H9 (cell line): ENCODE measurements around the gene USP3. TPM values are rescaled to one million over a fixed set of nuclear protein-coding genes. Genes with fewer than 3 reads are reported as not detected.

Experiments used
- DNase-seq: peaks from one replicate; pipeline ENCODE4 v3.0.0-alpha.2; 2017
- H2AFZ ChIP-seq: one replicate; pipeline ENCODE4 v1.6.1; 2013; ENCODE audit warnings: mild to moderate bottlenecking, low read length, control low read depth, moderate library complexity
- H2AK5ac ChIP-seq: 2 replicates; pipeline ENCODE4 v1.6.1; 2013; ENCODE audit warnings: low read length, control low read depth, mixed read lengths; ENCODE audit not compliant: insufficient read length
- H2BK120ac ChIP-seq: one replicate; pipeline ENCODE4 v1.6.1; 2013; ENCODE audit warnings: low read depth, mild to moderate bottlenecking, low read length, control low read depth, inconsistent platforms; ENCODE audit not compliant: poor library complexity, severe bottlenecking
- H2BK12ac ChIP-seq: 2 replicates; pipeline ENCODE4 v1.6.1; 2013; ENCODE audit warnings: low read length, control low read depth, mixed read lengths, low read depth; ENCODE audit not compliant: insufficient read length
- H2BK15ac ChIP-seq: 2 replicates; pipeline ENCODE4 v1.6.1; 2013; ENCODE audit warnings: low read depth, low read length, control low read depth
- H2BK20ac ChIP-seq: one replicate; pipeline ENCODE4 v1.6.1; 2013; ENCODE audit warnings: low read depth, mild to moderate bottlenecking, low read length, control low read depth, inconsistent platforms; ENCODE audit not compliant: poor library complexity, severe bottlenecking
- H2BK5ac ChIP-seq: 2 replicates; pipeline ENCODE4 v1.6.1; 2013; ENCODE audit warnings: low read length, control low read depth, mixed read lengths; ENCODE audit not compliant: insufficient read length
- H3K14ac ChIP-seq: 2 replicates; pipeline ENCODE4 v1.6.1; 2013; ENCODE audit warnings: low read length, control low read depth; ENCODE audit not compliant: insufficient read depth
- H3K18ac ChIP-seq: 2 replicates; pipeline ENCODE4 v1.6.1; 2013; ENCODE audit warnings: low read depth, mild to moderate bottlenecking, mixed read lengths, low read length, control low read depth; ENCODE audit not compliant: insufficient read length
- H3K23ac ChIP-seq: 2 replicates; pipeline ENCODE4 v1.6.1; 2013; ENCODE audit warnings: low read length, control low read depth, mixed read lengths, low read depth; ENCODE audit not compliant: insufficient read length
- H3K23me2 ChIP-seq: 2 replicates; pipeline ENCODE4 v1.6.1; 2013; ENCODE audit warnings: low read depth, mild to moderate bottlenecking, mixed read lengths, low read length, control low read depth; ENCODE audit not compliant: insufficient read length, poor library complexity, severe bottlenecking
- H3K27ac ChIP-seq: 2 replicates; pipeline ENCODE4 v1.5.1; 2013; ENCODE audit warnings: low read length, control low read depth, mixed read lengths, low read depth; ENCODE audit not compliant: insufficient read length
- H3K27me3 ChIP-seq: 2 replicates; pipeline ENCODE4 v1.6.1; 2013; ENCODE audit warnings: low read length, control low read depth, inconsistent platforms; ENCODE audit not compliant: insufficient read depth
- H3K4ac ChIP-seq: 2 replicates; pipeline ENCODE4 v1.6.1; 2013; ENCODE audit warnings: low read depth, mild to moderate bottlenecking, control low read depth, inconsistent platforms, low read length, moderate library complexity
- H3K4me1 ChIP-seq: 2 replicates; pipeline ENCODE4 v1.6.1; 2013; ENCODE audit warnings: low read length, control low read depth, inconsistent platforms; ENCODE audit not compliant: insufficient read depth
- H3K4me2 ChIP-seq: 2 replicates; pipeline ENCODE4 v1.6.1; 2013; ENCODE audit warnings: low read length, control low read depth, mixed read lengths; ENCODE audit not compliant: insufficient read length, insufficient read depth
- H3K56ac ChIP-seq: 2 replicates; pipeline ENCODE4 v1.6.1; 2013; ENCODE audit warnings: low read depth, mild to moderate bottlenecking, mixed read lengths, low read length, control low read depth; ENCODE audit not compliant: insufficient read length
- H3K79me1 ChIP-seq: 2 replicates; pipeline ENCODE4 v1.6.1; 2013; ENCODE audit warnings: low read depth, mild to moderate bottlenecking, moderate library complexity, low read length, control low read depth, inconsistent platforms; ENCODE audit not compliant: insufficient read depth, poor library complexity, severe bottlenecking
- H3K79me2 ChIP-seq: 2 replicates; pipeline ENCODE4 v1.6.1; 2013; ENCODE audit warnings: low read length, control low read depth, inconsistent platforms; ENCODE audit not compliant: insufficient read depth
- H3K9ac ChIP-seq: 2 replicates; pipeline ENCODE4 v1.6.1; 2013; ENCODE audit warnings: low read length, control low read depth, mixed read lengths; ENCODE audit not compliant: insufficient read length; ENCODE audit errors: extremely low read depth
- H3K9me3 ChIP-seq: one replicate; pipeline ENCODE4 v1.6.1; 2013; ENCODE audit warnings: low read depth, low read length, inconsistent platforms; ENCODE audit not compliant: control insufficient read depth
- H3T11ph ChIP-seq: one replicate; pipeline ENCODE4 v1.6.1; 2013; ENCODE audit warnings: mild to moderate bottlenecking, low read length, control low read depth, inconsistent platforms
- H4K20me1 ChIP-seq: one replicate; pipeline ENCODE4 v1.6.1; 2013; ENCODE audit not compliant: control insufficient read depth, insufficient read length, insufficient read depth
- H4K5ac ChIP-seq: 2 replicates; pipeline ENCODE4 v1.6.1; 2013; ENCODE audit warnings: low read depth, mild to moderate bottlenecking, mixed read lengths, low read length, control low read depth; ENCODE audit not compliant: insufficient read length
- H4K8ac ChIP-seq: replicated peaks from 2 replicates; pipeline ENCODE4 v1.6.1; 2013; ENCODE audit warnings: low read length, control low read depth, mixed read lengths, low read depth; ENCODE audit not compliant: insufficient read length
- H4K91ac ChIP-seq: 2 replicates; pipeline ENCODE4 v1.6.1; 2013; ENCODE audit warnings: low read depth, mild to moderate bottlenecking, moderate library complexity, mixed read lengths, low read length, control low read depth; ENCODE audit not compliant: insufficient read length
- H3K27ac Mint-ChIP-seq, 3 experiments: 2 replicates in 2 of 3; 3 replicates in 1 of 3; pipeline ENCODE4 v1.8.0; 2020 to 2021; ENCODE audit warnings: mixed read lengths in 3 of 3, mild to moderate bottlenecking in 1 of 3, moderate library complexity in 1 of 3
- H3K27me3 Mint-ChIP-seq: 2 replicates; pipeline ENCODE4 v1.8.0; 2021; ENCODE audit warnings: low read depth, mild to moderate bottlenecking, moderate library complexity, mixed read lengths
- H3K36me3 Mint-ChIP-seq, 3 experiments: 2 replicates in 2 of 3; 3 replicates in 1 of 3; pipeline ENCODE4 v1.8.0; 2020 to 2021; ENCODE audit warnings: low read depth in 3 of 3, mixed read lengths in 3 of 3; ENCODE audit not compliant: insufficient read depth in 1 of 3
- H3K4me1 Mint-ChIP-seq, 2 experiments: 2 replicates each; pipeline ENCODE4 v1.8.0; 2020; ENCODE audit warnings: mixed read lengths in 2 of 2
- H3K4me3 Mint-ChIP-seq, 2 experiments: 2 replicates in 1 of 2; 3 replicates in 1 of 2; pipeline ENCODE4 v1.8.0; 2020 to 2021; ENCODE audit warnings: mild to moderate bottlenecking in 2 of 2, mixed read lengths in 2 of 2, moderate library complexity in 1 of 2
- H3K9me3 Mint-ChIP-seq, 2 experiments: 2 replicates in 1 of 2; 3 replicates in 1 of 2; pipeline ENCODE4 v1.8.0; 2020; ENCODE audit warnings: mild to moderate bottlenecking in 2 of 2, mixed read lengths in 2 of 2, moderate library complexity in 1 of 2
- CTCF ChIP-seq: fragments of 200-600 bp; sonication (generic); conservative IDR thresholded peaks from 3 replicates; pipeline ENCODE4 v1.8.0; 2021; ENCODE audit warnings: antibody characterized with exemption, mild to moderate bottlenecking
- WGBS: extraction: QIAGEN DNeasy Blood & Tissue Kit; methylation state at CpG from one replicate; pipeline ENCODE4 v1.1.7; 2013; ENCODE audit warnings: missing lambda C conversion rate, low lambda C conversion rate, mixed read lengths; ENCODE audit not compliant: insufficient read length; ENCODE audit errors: extremely low coverage; 5-methylcytosine and 5-hydroxymethylcytosine counted together
- total RNA-seq: library from RNA; stranded (reverse); gene quantifications from 2 replicates; pipeline ENCODE4 v1.2.1, GENCODE V29; 2021

The USP3 gene
- total RNA-seq, 1 experiment from 2014 or later, result 14.2 TPM

GRCh38 chr15:63517628-63518027 is 13.2 kb downstream of the USP3 start:
- Histone ChIP-seq H3K23me2 (no peaks in the 10 kb centered on the region), H3K79me1 (no peaks in the 10 kb centered on the region), H3K56ac (no peak overlapping the region), H2AFZ (no peak overlapping the region), H3K4ac (no peak overlapping the region), H3K23ac (no peak overlapping the region), H3K27ac (no peak overlapping the region), H4K8ac (no peak overlapping the region), H3K79me2 (no peaks in the 10 kb centered on the region), H3K9me3 (no peaks in the 10 kb centered on the region), H3K27me3 (no peaks in the 10 kb centered on the region), H3K4me2 (no peak overlapping the region), H2BK120ac (no peak overlapping the region), H4K5ac (no peak overlapping the region), H3T11ph (no peak overlapping the region), H3K4me1 (peaks cover 2% of the 10 kb centered on the region; the same call in 1 of the 2 replicates), H2BK12ac (no peak overlapping the region), H3K9ac (no peak overlapping the region), H2BK20ac (no peak overlapping the region), H3K18ac (no peak overlapping the region), H2BK15ac (no peak overlapping the region), H2BK5ac (no peak overlapping the region), H3K14ac (no peak overlapping the region), H4K20me1 (no peaks in the 10 kb centered on the region), H2AK5ac (no peak overlapping the region), H4K91ac (no peak overlapping the region)
- no CpG with 5 or more reads among the region's 1 CpG for WGBS
- Mint-ChIP-seq H3K27me3 (no peaks in the 10 kb centered on the region), H3K9me3 (no peaks in the 10 kb centered on the region), H3K27ac (peak overlapping the region in 2 of 3 experiments; percentile 57 to 82; a peak in 4 of 7 replicates), H3K4me3 (peak overlapping the region in 1 of 2 experiments; percentile 43; a peak in 2 of 5 replicates), H3K36me3 (no peaks in the 10 kb centered on the region), H3K4me1 (peaks cover 27 to 49% of the 10 kb centered on the region in 2 experiments)
- DNase-seq, result no peak
- TF ChIP-seq CTCF, result no peak
